HCT116 (cell line): ENCODE measurements around the gene CA7. TPM values are rescaled to one million over a fixed set of nuclear protein-coding genes. Genes with fewer than 3 reads are reported as not detected.

Experiments used
- ATAC-seq: fragments of 200-7000 bp; cut with Tn5 transposase; 2 replicates; pipeline ENCODE4 v1.9.1; 2020; ENCODE audit warnings: mild to moderate bottlenecking, moderate library complexity
- BruUV-seq: library from RNA; stranded (reverse); fragments of 400-500 nt; replicated peaks from 2 replicates; lab custom pipeline; 2021; lab: Mats Ljungman, UMichigan
- CTCF ChIA-PET: fragments of 300-600 bp; sonication (Branson Sonifier 250); formaldehyde crosslinking; loops from one replicate; lab custom pipeline; 2021; ENCODE audit warnings: antibody characterized with exemption; lab: Charles Lee
- POLR2A ChIA-PET: fragments of 300-600, 350-600 bp; sonication (Branson Sonifier 250); formaldehyde crosslinking; loops from one replicate; lab custom pipeline; 2021; ENCODE audit warnings: antibody characterized with exemption; lab: Charles Lee
- RAD21 ChIA-PET, 2 experiments: fragments of 300-600 bp; sonication (Branson Sonifier 250); formaldehyde crosslinking; loops; one replicate each; lab custom pipeline; 2023; ENCODE audit warnings: low total read pairs in 2 of 2; ENCODE audit not compliant: uncharacterized antibody in 2 of 2, unreplicated experiment in 2 of 2, low non-redundant PET in 1 of 2; lab: Charles Lee
- DNase-seq: peaks from one replicate; pipeline ENCODE4 v3.0.0-alpha.2; 2010; ENCODE audit warnings: low read depth, low spot score
- H2AFZ ChIP-seq: fragments of 200-600 bp; shearing (Covaris generic), sonication (generic); 2 replicates; pipeline ENCODE4 v1.6.1; 2017; ENCODE audit warnings: low read depth, mixed run types, mixed read lengths, antibody characterized with exemption, low read length; ENCODE audit not compliant: poor library complexity, severe bottlenecking
- H3K27ac ChIP-seq: 2 replicates; pipeline ENCODE4 v1.5.1; 2012; ENCODE audit warnings: low read depth, low read length
- H3K27me3 ChIP-seq: fragments of 200-600 bp; sonication (generic); 2 replicates; pipeline ENCODE4 v1.6.1; 2016; ENCODE audit warnings: mixed run types, low read length, mixed read lengths; ENCODE audit not compliant: insufficient read depth
- H3K36me3 ChIP-seq, 2 experiments: fragments of 200-500 bp in 1 of 2; fragments of 200-600 bp in 1 of 2; sonication (Bioruptor generic) in 1 of 2; sonication (generic) in 1 of 2; 2 replicates each; pipeline versions ENCODE4 v1.5.1 to v1.6.1; 2014 to 2016; ENCODE audit warnings: low read length in 2 of 2, inconsistent platforms in 1 of 2, mixed read lengths in 1 of 2, mixed run types in 1 of 2; ENCODE audit not compliant: insufficient read depth in 2 of 2, control insufficient read depth in 1 of 2
- H3K4me1 ChIP-seq, 2 experiments: fragments of 200-600 bp in 1 of 2; sonication (generic) in 1 of 2; 2 replicates each; pipeline versions ENCODE4 v1.5.1 to v1.6.1; 2012 to 2017; ENCODE audit warnings: low read length in 2 of 2, inconsistent platforms in 1 of 2, mild to moderate bottlenecking in 1 of 2, mixed read lengths in 1 of 2, mixed run types in 1 of 2, moderate library complexity in 1 of 2; ENCODE audit not compliant: insufficient read depth in 2 of 2, control insufficient read depth in 1 of 2
- H3K4me2 ChIP-seq: fragments of 200-600 bp; sonication (generic); 2 replicates; pipeline ENCODE4 v1.6.1; 2017; ENCODE audit warnings: mixed run types, low read length, mixed read lengths
- H3K4me3 ChIP-seq, 2 experiments: fragments of 200-600 bp in 1 of 2; sonication (generic) in 1 of 2; replicated peaks in 1 of 2; 2 replicates each; pipeline ENCODE4 v1.5.1; 2011 to 2016; ENCODE audit warnings: low read length in 2 of 2, control low read depth in 1 of 2, low read depth in 1 of 2, mild to moderate bottlenecking in 1 of 2, mixed read lengths in 1 of 2, mixed run types in 1 of 2
- H3K79me2 ChIP-seq: fragments of 200-600 bp; sonication (generic); 2 replicates; pipeline ENCODE4 v1.6.1; 2017; ENCODE audit warnings: mild to moderate bottlenecking, mixed run types, low read length, moderate library complexity, mixed read lengths; ENCODE audit not compliant: insufficient read depth
- H3K9ac ChIP-seq: fragments of 200-600 bp; sonication (generic); 2 replicates; pipeline ENCODE4 v1.6.1; 2016; ENCODE audit warnings: low read length, mixed read lengths
- H3K9me2 ChIP-seq: fragments of 200-600 bp; sonication (generic), shearing (Covaris generic); 2 replicates; pipeline ENCODE4 v1.6.1; 2017; ENCODE audit warnings: mixed run types, mild to moderate bottlenecking, moderate library complexity; ENCODE audit not compliant: insufficient read depth
- H3K9me3 ChIP-seq, 2 experiments: fragments of 200-500 bp in 1 of 2; fragments of 200-600 bp in 1 of 2; sonication (Bioruptor generic) in 1 of 2; sonication (generic) in 1 of 2; 2 replicates each; pipeline ENCODE4 v1.6.1; 2014 to 2017; ENCODE audit warnings: low read length in 2 of 2, mixed read lengths in 2 of 2, inconsistent platforms in 1 of 2, low read depth in 1 of 2, mild to moderate bottlenecking in 1 of 2, mixed run types in 1 of 2, moderate library complexity in 1 of 2; ENCODE audit not compliant: control insufficient read depth in 1 of 2, insufficient read depth in 1 of 2
- H4K20me1 ChIP-seq: fragments of 200-600 bp; sonication (generic), shearing (Covaris generic); 2 replicates; pipeline ENCODE4 v1.6.1; 2017; ENCODE audit warnings: mixed run types, mild to moderate bottlenecking, moderate library complexity; ENCODE audit not compliant: insufficient read depth
- CTCF ChIP-seq, 3 experiments: fragments of 200-600 bp in 1 of 3; sonication (generic) in 1 of 3; IDR thresholded peaks in 2 of 3; conservative IDR thresholded peaks in 1 of 3; 2 replicates each; pipeline ENCODE4 v1.5.1; 2012 to 2017; ENCODE audit warnings: low read depth in 2 of 3, low read length in 2 of 3, antibody characterized with exemption in 1 of 3, borderline replicate concordance in 1 of 3, control low read depth in 1 of 3, mild to moderate bottlenecking in 1 of 3, mixed read lengths in 1 of 3, mixed run types in 1 of 3, moderate library complexity in 1 of 3; ENCODE audit not compliant: insufficient read depth in 1 of 3
- EGR1 ChIP-seq: IDR thresholded peaks from 2 replicates; pipeline ENCODE4 v1.6.1; 2012; ENCODE audit warnings: low read depth
- EZH2phosphoT487 ChIP-seq: fragments of 200-600 bp; IDR thresholded peaks from 2 replicates; pipeline ENCODE4 v1.6.1; 2018; ENCODE audit warnings: antibody characterized with exemption, borderline replicate concordance
- JUND ChIP-seq: IDR thresholded peaks from 2 replicates; pipeline ENCODE4 v1.6.1; 2012
- SIN3A ChIP-seq: IDR thresholded peaks from 2 replicates; pipeline ENCODE4 v1.6.1; 2012; ENCODE audit warnings: low read depth
- SRF ChIP-seq: IDR thresholded peaks from 2 replicates; pipeline ENCODE4 v1.6.1; 2012; ENCODE audit warnings: low read depth
- YY1 ChIP-seq: IDR thresholded peaks from 2 replicates; pipeline ENCODE4 v1.6.1; 2011; ENCODE audit warnings: low read length, low read depth, moderate library complexity, mild to moderate bottlenecking; ENCODE audit not compliant: insufficient replicate concordance; ENCODE audit errors: extremely low read depth
- ZNF274 ChIP-seq: fragments of 200-500 bp; sonication (Bioruptor generic); IDR thresholded peaks from 2 replicates; pipeline ENCODE4 v1.6.1; 2014; ENCODE audit warnings: mild to moderate bottlenecking, low read depth, low read length, inconsistent platforms
- intact Hi-C: fragments of 100-400 bp; cut with micrococcal nuclease; formaldehyde crosslinking; loops from 2 replicates; pipeline ENCODE4 v1.10.0; 2022
- total RNA-seq: library from RNA; stranded (reverse); gene quantifications from one replicate; pipeline ENCODE4 v1.2.1, GENCODE V29; 2021; ENCODE audit not compliant: unreplicated experiment
- TF ChIP-seq, protein P1 (sequence below): IDR thresholded peaks from 2 replicates; pipeline ENCODE4 v1.6.1; 2012; ENCODE audit warnings: low read depth

Gene CA7
- total RNA-seq, 1 experiment from 2014 or later = not detected

GRCh38 chr16:66834746-66835145 lies 9.5 kb upstream of the CA7 start:
- no peak overlapping the region for H3K27ac ChIP-seq
- ATAC-seq (no peak), DNase-seq (no peak)
- no peak overlapping the region for H2AFZ ChIP-seq
- H4K20me1 ChIP-seq = no peaks in the 10 kb centered on the region
- no peaks in the 10 kb centered on the region for H3K36me3 ChIP-seq
- ChIA-PET RAD21 (no interaction called here), CTCF (interaction anchor here (1.3 kb wide), 1 partner anchor 34 kb away, joined by 4 read pairs; no protein-coding TSS in a partner anchor), POLR2A (no interaction called here)
- H3K4me1 ChIP-seq = peaks cover under 1 to 6% of the 10 kb centered on the region in 2 experiments; a peak in 3 of 4 replicates
- no peak overlapping the region for H3K4me3 ChIP-seq
- H3K79me2 ChIP-seq = peaks cover 10% of the 10 kb centered on the region
- no peak overlapping the region for H3K9ac ChIP-seq
- no peaks in the 10 kb centered on the region for H3K9me2 ChIP-seq
- H3K27me3 ChIP-seq = no peaks in the 10 kb centered on the region
- intact Hi-C loops = no loop called here
- no peaks in the 10 kb centered on the region for H3K9me3 ChIP-seq
- TF ChIP-seq JUND = no peak
- TF ChIP-seq CTCF (IDR thresholded peaks at IDR 0.05 in 2 of 3, conservative IDR thresholded peaks at IDR 0.05 in 1 of 3; ENCODE audit: borderline replicate concordance in 1 of 3, insufficient read depth in 1 of 3, low read depth in 2 of 3, low read length in 2 of 3) = no peak
- TF ChIP-seq YY1 = no peak
- no peak for TF ChIP-seq EGR1
- TF ChIP-seq SRF = no peak
- TF ChIP-seq EZH2phosphoT487 = no peak
- TF ChIP-seq SIN3A = no peak
- TF ChIP-seq, protein P1, sequence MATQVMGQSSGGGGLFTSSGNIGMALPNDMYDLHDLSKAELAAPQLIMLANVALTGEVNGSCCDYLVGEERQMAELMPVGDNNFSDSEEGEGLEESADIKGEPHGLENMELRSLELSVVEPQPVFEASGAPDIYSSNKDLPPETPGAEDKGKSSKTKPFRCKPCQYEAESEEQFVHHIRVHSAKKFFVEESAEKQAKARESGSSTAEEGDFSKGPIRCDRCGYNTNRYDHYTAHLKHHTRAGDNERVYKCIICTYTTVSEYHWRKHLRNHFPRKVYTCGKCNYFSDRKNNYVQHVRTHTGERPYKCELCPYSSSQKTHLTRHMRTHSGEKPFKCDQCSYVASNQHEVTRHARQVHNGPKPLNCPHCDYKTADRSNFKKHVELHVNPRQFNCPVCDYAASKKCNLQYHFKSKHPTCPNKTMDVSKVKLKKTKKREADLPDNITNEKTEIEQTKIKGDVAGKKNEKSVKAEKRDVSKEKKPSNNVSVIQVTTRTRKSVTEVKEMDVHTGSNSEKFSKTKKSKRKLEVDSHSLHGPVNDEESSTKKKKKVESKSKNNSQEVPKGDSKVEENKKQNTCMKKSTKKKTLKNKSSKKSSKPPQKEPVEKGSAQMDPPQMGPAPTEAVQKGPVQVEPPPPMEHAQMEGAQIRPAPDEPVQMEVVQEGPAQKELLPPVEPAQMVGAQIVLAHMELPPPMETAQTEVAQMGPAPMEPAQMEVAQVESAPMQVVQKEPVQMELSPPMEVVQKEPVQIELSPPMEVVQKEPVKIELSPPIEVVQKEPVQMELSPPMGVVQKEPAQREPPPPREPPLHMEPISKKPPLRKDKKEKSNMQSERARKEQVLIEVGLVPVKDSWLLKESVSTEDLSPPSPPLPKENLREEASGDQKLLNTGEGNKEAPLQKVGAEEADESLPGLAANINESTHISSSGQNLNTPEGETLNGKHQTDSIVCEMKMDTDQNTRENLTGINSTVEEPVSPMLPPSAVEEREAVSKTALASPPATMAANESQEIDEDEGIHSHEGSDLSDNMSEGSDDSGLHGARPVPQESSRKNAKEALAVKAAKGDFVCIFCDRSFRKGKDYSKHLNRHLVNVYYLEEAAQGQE = no peak
- TF ChIP-seq ZNF274 = no peak
- BruUV-seq = no TSS peak
- H3K4me2 ChIP-seq = no peak overlapping the region
